Esophagus muscularis mucosa (tissue), 4 donors: Measurements from ENCODE around the gene CACNA2D2.

Source experiments
- EP300 ChIP-seq: sonication (generic); formaldehyde crosslinking; IDR thresholded peaks from one replicate; pipeline ENCODE4 v1.6.1; 2017; ENCODE audit warnings: antibody characterized with exemption
- POLR2A ChIP-seq: fragments of 450-650 bp; IDR thresholded peaks from one replicate; pipeline ENCODE4 v1.6.1; 2017; ENCODE audit warnings: antibody characterized with exemption, moderate library complexity, mild to moderate bottlenecking, low read depth
- POLR2AphosphoS5 ChIP-seq, 2 donors: sonication (generic); formaldehyde crosslinking; IDR thresholded peaks; one replicate each; pipeline ENCODE4 v1.6.1; 2017; ENCODE audit warnings: antibody characterized with exemption in 2 of 2
- TF ChIP-seq, protein P1 (sequence below), 3 experiments: fragments of 200-600 bp in 2 of 3; fragments of 450-650 bp in 1 of 3; sonication (generic) in 2 of 3; IDR thresholded peaks; one replicate each; pipeline ENCODE4 v1.5.1; 2017 to 2019; ENCODE audit warnings: antibody characterized with exemption in 3 of 3, mild to moderate bottlenecking in 2 of 3, moderate library complexity in 1 of 3

DNA sequence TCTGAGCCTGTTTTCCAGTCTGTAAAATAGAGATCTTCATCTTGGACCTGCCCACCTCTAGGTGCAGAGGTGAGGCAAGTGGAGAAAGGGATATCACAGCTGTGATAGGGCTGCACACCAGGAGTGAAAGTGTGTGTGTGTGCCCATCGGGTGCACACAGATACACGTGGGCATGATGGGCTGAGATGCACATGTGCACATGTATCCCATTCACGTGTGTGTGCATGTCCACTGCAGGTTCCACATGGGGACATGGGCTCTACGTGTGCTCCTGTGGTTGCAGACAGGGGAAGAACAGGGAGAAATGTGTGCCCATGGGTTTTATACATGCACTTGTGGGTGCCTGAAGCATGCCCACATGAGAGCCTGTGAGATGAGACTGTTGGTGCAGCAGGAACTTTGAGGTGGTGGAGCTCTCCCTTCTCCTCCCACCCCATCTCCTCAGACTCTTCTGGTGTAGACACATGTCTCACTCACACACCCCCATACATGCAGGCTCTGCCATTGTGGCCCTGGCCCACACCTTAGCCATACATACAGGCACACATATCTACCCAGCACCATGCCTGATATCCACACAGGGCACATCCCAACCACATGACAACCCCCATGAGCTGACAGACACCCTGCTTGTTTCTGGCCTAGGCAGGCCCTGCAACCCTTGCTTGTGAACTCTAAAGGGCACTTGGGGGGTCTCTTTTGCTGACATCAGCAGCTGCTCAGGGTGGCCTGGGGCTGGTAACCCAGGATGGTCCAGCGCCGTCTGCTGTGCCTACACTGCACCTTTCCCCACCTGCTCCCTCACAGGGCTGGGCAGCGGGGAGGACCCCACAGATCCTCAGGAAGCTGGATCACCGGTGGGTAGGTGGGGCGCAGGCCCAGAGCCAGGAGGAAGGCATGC is 86.4 kb downstream of the CACNA2D2 start:
- TF ChIP-seq POLR2AphosphoS5 (IDR thresholded peaks at IDR 0.05) (no peak), POLR2A (no peak), EP300 (no peak)
- TF ChIP-seq, protein P1, sequence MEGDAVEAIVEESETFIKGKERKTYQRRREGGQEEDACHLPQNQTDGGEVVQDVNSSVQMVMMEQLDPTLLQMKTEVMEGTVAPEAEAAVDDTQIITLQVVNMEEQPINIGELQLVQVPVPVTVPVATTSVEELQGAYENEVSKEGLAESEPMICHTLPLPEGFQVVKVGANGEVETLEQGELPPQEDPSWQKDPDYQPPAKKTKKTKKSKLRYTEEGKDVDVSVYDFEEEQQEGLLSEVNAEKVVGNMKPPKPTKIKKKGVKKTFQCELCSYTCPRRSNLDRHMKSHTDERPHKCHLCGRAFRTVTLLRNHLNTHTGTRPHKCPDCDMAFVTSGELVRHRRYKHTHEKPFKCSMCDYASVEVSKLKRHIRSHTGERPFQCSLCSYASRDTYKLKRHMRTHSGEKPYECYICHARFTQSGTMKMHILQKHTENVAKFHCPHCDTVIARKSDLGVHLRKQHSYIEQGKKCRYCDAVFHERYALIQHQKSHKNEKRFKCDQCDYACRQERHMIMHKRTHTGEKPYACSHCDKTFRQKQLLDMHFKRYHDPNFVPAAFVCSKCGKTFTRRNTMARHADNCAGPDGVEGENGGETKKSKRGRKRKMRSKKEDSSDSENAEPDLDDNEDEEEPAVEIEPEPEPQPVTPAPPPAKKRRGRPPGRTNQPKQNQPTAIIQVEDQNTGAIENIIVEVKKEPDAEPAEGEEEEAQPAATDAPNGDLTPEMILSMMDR (IDR thresholded peaks at IDR 0.05) = no peak
